Measurements from ENCODE around the gene COL15A1.

DNA sequence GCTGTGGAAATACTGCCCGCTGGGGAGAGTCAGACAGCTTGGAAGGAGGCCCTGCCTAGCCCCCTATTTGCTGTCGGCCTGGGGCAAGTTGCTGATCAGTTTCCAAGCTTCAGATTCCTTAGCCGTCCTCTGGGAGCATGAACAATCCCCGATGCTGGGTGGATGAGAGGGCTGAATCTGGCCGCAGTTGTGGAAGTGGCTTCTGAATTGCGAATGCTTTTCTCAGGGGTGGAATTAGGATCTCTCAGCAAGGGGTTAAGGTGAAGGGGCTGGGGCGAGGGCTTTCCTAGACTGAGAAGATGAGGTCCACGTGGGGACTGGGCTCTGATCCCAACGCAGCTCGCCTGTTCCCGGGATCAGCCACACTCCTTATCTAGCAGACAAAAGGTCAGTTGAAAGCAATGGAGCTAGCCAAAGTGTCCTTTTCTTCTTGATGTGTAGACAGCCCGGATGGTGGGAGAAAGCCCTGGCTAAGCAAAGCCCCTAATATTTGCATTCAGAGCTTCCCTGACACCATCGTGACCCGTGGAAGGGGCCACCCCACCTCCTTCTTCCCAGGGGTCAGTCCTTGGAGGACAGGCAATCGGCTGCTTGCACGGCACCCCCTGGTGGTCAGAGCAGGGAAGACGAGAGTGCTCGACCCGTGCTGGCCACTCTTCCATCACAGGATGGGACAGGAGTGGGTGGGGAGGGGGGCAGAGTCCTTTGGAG, 54.9 kb downstream of the COL15A1 start:
- TF ChIP-seq, protein P1, sequence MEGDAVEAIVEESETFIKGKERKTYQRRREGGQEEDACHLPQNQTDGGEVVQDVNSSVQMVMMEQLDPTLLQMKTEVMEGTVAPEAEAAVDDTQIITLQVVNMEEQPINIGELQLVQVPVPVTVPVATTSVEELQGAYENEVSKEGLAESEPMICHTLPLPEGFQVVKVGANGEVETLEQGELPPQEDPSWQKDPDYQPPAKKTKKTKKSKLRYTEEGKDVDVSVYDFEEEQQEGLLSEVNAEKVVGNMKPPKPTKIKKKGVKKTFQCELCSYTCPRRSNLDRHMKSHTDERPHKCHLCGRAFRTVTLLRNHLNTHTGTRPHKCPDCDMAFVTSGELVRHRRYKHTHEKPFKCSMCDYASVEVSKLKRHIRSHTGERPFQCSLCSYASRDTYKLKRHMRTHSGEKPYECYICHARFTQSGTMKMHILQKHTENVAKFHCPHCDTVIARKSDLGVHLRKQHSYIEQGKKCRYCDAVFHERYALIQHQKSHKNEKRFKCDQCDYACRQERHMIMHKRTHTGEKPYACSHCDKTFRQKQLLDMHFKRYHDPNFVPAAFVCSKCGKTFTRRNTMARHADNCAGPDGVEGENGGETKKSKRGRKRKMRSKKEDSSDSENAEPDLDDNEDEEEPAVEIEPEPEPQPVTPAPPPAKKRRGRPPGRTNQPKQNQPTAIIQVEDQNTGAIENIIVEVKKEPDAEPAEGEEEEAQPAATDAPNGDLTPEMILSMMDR (IDR thresholded peaks at IDR 0.05) = peak; percentile 75 to 91 (median 84)
- TF ChIP-seq POLR2A (IDR thresholded peaks at IDR 0.05) = no peak
